Vagina (tissue), 2 donors: ENCODE results near the gene UTS2R.

ENCODE experiments used
- CTCF ChIP-seq, 3 experiments: fragments of 450-650 bp in 2 of 3; fragments of 200-600 bp in 1 of 3; sonication (generic) in 1 of 3; IDR thresholded peaks; one replicate each; pipeline ENCODE4 v1.5.1; 2017 to 2019; ENCODE audit warnings: antibody characterized with exemption in 3 of 3, mild to moderate bottlenecking in 2 of 3, moderate library complexity in 2 of 3
- POLR2A ChIP-seq, 2 donors: fragments of 450-650 bp; IDR thresholded peaks; one replicate each; pipeline ENCODE4 v1.6.1; 2017; ENCODE audit warnings: antibody characterized with exemption in 2 of 2, mild to moderate bottlenecking in 2 of 2, moderate library complexity in 2 of 2
- POLR2AphosphoS5 ChIP-seq, 2 donors: sonication (generic); formaldehyde crosslinking; IDR thresholded peaks; one replicate each; pipeline ENCODE4 v1.9.0; 2017; ENCODE audit warnings: antibody characterized with exemption in 2 of 2, mild to moderate bottlenecking in 2 of 2, low read depth in 1 of 2; ENCODE audit not compliant: insufficient read depth in 1 of 2

GRCh38 chr17:82348866-82349265, 22.7 kb upstream of the UTS2R start:
- TF ChIP-seq CTCF (IDR thresholded peaks at IDR 0.05) (no peak), POLR2AphosphoS5 (IDR thresholded peaks at IDR 0.05; ENCODE audit: insufficient read depth in 1 of 2, low read depth in 1 of 2) (no peak), POLR2A (IDR thresholded peaks at IDR 0.05) (no peak)
